H9 (cell line): Measurements from ENCODE around the gene ERBIN. TPM values are rescaled to one million over a fixed set of nuclear protein-coding genes. Genes with fewer than 3 reads are reported as not detected.
A peak's percentile ranks its signal among the peaks of the same experiment; 100 is the strongest.

ENCODE experiments used
- DNase-seq: peaks from one replicate; pipeline ENCODE4 v3.0.0-alpha.2; 2017
- H2AFZ ChIP-seq: one replicate; pipeline ENCODE4 v1.6.1; 2013; ENCODE audit warnings: mild to moderate bottlenecking, low read length, control low read depth, moderate library complexity
- H2AK5ac ChIP-seq: 2 replicates; pipeline ENCODE4 v1.6.1; 2013; ENCODE audit warnings: low read length, control low read depth, mixed read lengths; ENCODE audit not compliant: insufficient read length
- H2BK120ac ChIP-seq: one replicate; pipeline ENCODE4 v1.6.1; 2013; ENCODE audit warnings: low read depth, mild to moderate bottlenecking, low read length, control low read depth, inconsistent platforms; ENCODE audit not compliant: poor library complexity, severe bottlenecking
- H2BK12ac ChIP-seq: 2 replicates; pipeline ENCODE4 v1.6.1; 2013; ENCODE audit warnings: low read length, control low read depth, mixed read lengths, low read depth; ENCODE audit not compliant: insufficient read length
- H2BK15ac ChIP-seq: 2 replicates; pipeline ENCODE4 v1.6.1; 2013; ENCODE audit warnings: low read depth, low read length, control low read depth
- H2BK20ac ChIP-seq: one replicate; pipeline ENCODE4 v1.6.1; 2013; ENCODE audit warnings: low read depth, mild to moderate bottlenecking, low read length, control low read depth, inconsistent platforms; ENCODE audit not compliant: poor library complexity, severe bottlenecking
- H2BK5ac ChIP-seq: 2 replicates; pipeline ENCODE4 v1.6.1; 2013; ENCODE audit warnings: low read length, control low read depth, mixed read lengths; ENCODE audit not compliant: insufficient read length
- H3K14ac ChIP-seq: 2 replicates; pipeline ENCODE4 v1.6.1; 2013; ENCODE audit warnings: low read length, control low read depth; ENCODE audit not compliant: insufficient read depth
- H3K18ac ChIP-seq: 2 replicates; pipeline ENCODE4 v1.6.1; 2013; ENCODE audit warnings: low read depth, mild to moderate bottlenecking, mixed read lengths, low read length, control low read depth; ENCODE audit not compliant: insufficient read length
- H3K23ac ChIP-seq: 2 replicates; pipeline ENCODE4 v1.6.1; 2013; ENCODE audit warnings: low read length, control low read depth, mixed read lengths, low read depth; ENCODE audit not compliant: insufficient read length
- H3K23me2 ChIP-seq: 2 replicates; pipeline ENCODE4 v1.6.1; 2013; ENCODE audit warnings: low read depth, mild to moderate bottlenecking, mixed read lengths, low read length, control low read depth; ENCODE audit not compliant: insufficient read length, poor library complexity, severe bottlenecking
- H3K27ac ChIP-seq: 2 replicates; pipeline ENCODE4 v1.5.1; 2013; ENCODE audit warnings: low read length, control low read depth, mixed read lengths, low read depth; ENCODE audit not compliant: insufficient read length
- H3K27me3 ChIP-seq: 2 replicates; pipeline ENCODE4 v1.6.1; 2013; ENCODE audit warnings: low read length, control low read depth, inconsistent platforms; ENCODE audit not compliant: insufficient read depth
- H3K4ac ChIP-seq: 2 replicates; pipeline ENCODE4 v1.6.1; 2013; ENCODE audit warnings: low read depth, mild to moderate bottlenecking, control low read depth, inconsistent platforms, low read length, moderate library complexity
- H3K4me1 ChIP-seq: 2 replicates; pipeline ENCODE4 v1.6.1; 2013; ENCODE audit warnings: low read length, control low read depth, inconsistent platforms; ENCODE audit not compliant: insufficient read depth
- H3K4me2 ChIP-seq: 2 replicates; pipeline ENCODE4 v1.6.1; 2013; ENCODE audit warnings: low read length, control low read depth, mixed read lengths; ENCODE audit not compliant: insufficient read length, insufficient read depth
- H3K56ac ChIP-seq: 2 replicates; pipeline ENCODE4 v1.6.1; 2013; ENCODE audit warnings: low read depth, mild to moderate bottlenecking, mixed read lengths, low read length, control low read depth; ENCODE audit not compliant: insufficient read length
- H3K79me1 ChIP-seq: 2 replicates; pipeline ENCODE4 v1.6.1; 2013; ENCODE audit warnings: low read depth, mild to moderate bottlenecking, moderate library complexity, low read length, control low read depth, inconsistent platforms; ENCODE audit not compliant: insufficient read depth, poor library complexity, severe bottlenecking
- H3K79me2 ChIP-seq: 2 replicates; pipeline ENCODE4 v1.6.1; 2013; ENCODE audit warnings: low read length, control low read depth, inconsistent platforms; ENCODE audit not compliant: insufficient read depth
- H3K9ac ChIP-seq: 2 replicates; pipeline ENCODE4 v1.6.1; 2013; ENCODE audit warnings: low read length, control low read depth, mixed read lengths; ENCODE audit not compliant: insufficient read length; ENCODE audit errors: extremely low read depth
- H3K9me3 ChIP-seq: one replicate; pipeline ENCODE4 v1.6.1; 2013; ENCODE audit warnings: low read depth, low read length, inconsistent platforms; ENCODE audit not compliant: control insufficient read depth
- H3T11ph ChIP-seq: one replicate; pipeline ENCODE4 v1.6.1; 2013; ENCODE audit warnings: mild to moderate bottlenecking, low read length, control low read depth, inconsistent platforms
- H4K20me1 ChIP-seq: one replicate; pipeline ENCODE4 v1.6.1; 2013; ENCODE audit not compliant: control insufficient read depth, insufficient read length, insufficient read depth
- H4K5ac ChIP-seq: 2 replicates; pipeline ENCODE4 v1.6.1; 2013; ENCODE audit warnings: low read depth, mild to moderate bottlenecking, mixed read lengths, low read length, control low read depth; ENCODE audit not compliant: insufficient read length
- H4K8ac ChIP-seq: replicated peaks from 2 replicates; pipeline ENCODE4 v1.6.1; 2013; ENCODE audit warnings: low read length, control low read depth, mixed read lengths, low read depth; ENCODE audit not compliant: insufficient read length
- H4K91ac ChIP-seq: 2 replicates; pipeline ENCODE4 v1.6.1; 2013; ENCODE audit warnings: low read depth, mild to moderate bottlenecking, moderate library complexity, mixed read lengths, low read length, control low read depth; ENCODE audit not compliant: insufficient read length
- H3K27ac Mint-ChIP-seq, 3 experiments: 2 replicates in 2 of 3; 3 replicates in 1 of 3; pipeline ENCODE4 v1.8.0; 2020 to 2021; ENCODE audit warnings: mixed read lengths in 3 of 3, mild to moderate bottlenecking in 1 of 3, moderate library complexity in 1 of 3
- H3K27me3 Mint-ChIP-seq: 2 replicates; pipeline ENCODE4 v1.8.0; 2021; ENCODE audit warnings: low read depth, mild to moderate bottlenecking, moderate library complexity, mixed read lengths
- H3K36me3 Mint-ChIP-seq, 3 experiments: 2 replicates in 2 of 3; 3 replicates in 1 of 3; pipeline ENCODE4 v1.8.0; 2020 to 2021; ENCODE audit warnings: low read depth in 3 of 3, mixed read lengths in 3 of 3; ENCODE audit not compliant: insufficient read depth in 1 of 3
- H3K4me1 Mint-ChIP-seq, 2 experiments: 2 replicates each; pipeline ENCODE4 v1.8.0; 2020; ENCODE audit warnings: mixed read lengths in 2 of 2
- H3K4me3 Mint-ChIP-seq, 2 experiments: 2 replicates in 1 of 2; 3 replicates in 1 of 2; pipeline ENCODE4 v1.8.0; 2020 to 2021; ENCODE audit warnings: mild to moderate bottlenecking in 2 of 2, mixed read lengths in 2 of 2, moderate library complexity in 1 of 2
- H3K9me3 Mint-ChIP-seq, 2 experiments: 2 replicates in 1 of 2; 3 replicates in 1 of 2; pipeline ENCODE4 v1.8.0; 2020; ENCODE audit warnings: mild to moderate bottlenecking in 2 of 2, mixed read lengths in 2 of 2, moderate library complexity in 1 of 2
- WGBS: extraction: QIAGEN DNeasy Blood & Tissue Kit; methylation state at CpG from one replicate; pipeline ENCODE4 v1.1.7; 2013; ENCODE audit warnings: missing lambda C conversion rate, low lambda C conversion rate, mixed read lengths; ENCODE audit not compliant: insufficient read length; ENCODE audit errors: extremely low coverage; 5-methylcytosine and 5-hydroxymethylcytosine counted together
- long read RNA-seq: library from polyadenylated mRNA; unstranded; transcript quantifications from one replicate; pipeline ENCODE4 v2.0.0, GENCODE V29; 2020
- total RNA-seq: library from RNA; stranded (reverse); gene quantifications from 2 replicates; pipeline ENCODE4 v1.2.1, GENCODE V29; 2021
- TF ChIP-seq, protein P1 (sequence below): fragments of 200-600 bp; sonication (generic); conservative IDR thresholded peaks from 3 replicates; pipeline ENCODE4 v1.8.0; 2021; ENCODE audit warnings: antibody characterized with exemption, mild to moderate bottlenecking

ERBIN gene, protein sequence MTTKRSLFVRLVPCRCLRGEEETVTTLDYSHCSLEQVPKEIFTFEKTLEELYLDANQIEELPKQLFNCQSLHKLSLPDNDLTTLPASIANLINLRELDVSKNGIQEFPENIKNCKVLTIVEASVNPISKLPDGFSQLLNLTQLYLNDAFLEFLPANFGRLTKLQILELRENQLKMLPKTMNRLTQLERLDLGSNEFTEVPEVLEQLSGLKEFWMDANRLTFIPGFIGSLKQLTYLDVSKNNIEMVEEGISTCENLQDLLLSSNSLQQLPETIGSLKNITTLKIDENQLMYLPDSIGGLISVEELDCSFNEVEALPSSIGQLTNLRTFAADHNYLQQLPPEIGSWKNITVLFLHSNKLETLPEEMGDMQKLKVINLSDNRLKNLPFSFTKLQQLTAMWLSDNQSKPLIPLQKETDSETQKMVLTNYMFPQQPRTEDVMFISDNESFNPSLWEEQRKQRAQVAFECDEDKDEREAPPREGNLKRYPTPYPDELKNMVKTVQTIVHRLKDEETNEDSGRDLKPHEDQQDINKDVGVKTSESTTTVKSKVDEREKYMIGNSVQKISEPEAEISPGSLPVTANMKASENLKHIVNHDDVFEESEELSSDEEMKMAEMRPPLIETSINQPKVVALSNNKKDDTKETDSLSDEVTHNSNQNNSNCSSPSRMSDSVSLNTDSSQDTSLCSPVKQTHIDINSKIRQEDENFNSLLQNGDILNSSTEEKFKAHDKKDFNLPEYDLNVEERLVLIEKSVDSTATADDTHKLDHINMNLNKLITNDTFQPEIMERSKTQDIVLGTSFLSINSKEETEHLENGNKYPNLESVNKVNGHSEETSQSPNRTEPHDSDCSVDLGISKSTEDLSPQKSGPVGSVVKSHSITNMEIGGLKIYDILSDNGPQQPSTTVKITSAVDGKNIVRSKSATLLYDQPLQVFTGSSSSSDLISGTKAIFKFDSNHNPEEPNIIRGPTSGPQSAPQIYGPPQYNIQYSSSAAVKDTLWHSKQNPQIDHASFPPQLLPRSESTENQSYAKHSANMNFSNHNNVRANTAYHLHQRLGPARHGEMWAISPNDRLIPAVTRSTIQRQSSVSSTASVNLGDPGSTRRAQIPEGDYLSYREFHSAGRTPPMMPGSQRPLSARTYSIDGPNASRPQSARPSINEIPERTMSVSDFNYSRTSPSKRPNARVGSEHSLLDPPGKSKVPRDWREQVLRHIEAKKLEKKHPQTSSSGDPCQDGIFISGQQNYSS (N-terminal part only)
- total RNA-seq, result 38.9 and 42.9 TPM in 2 replicates
- long read RNA-seq, partial matches to known transcripts, result 12 of 18 reads
- long read RNA-seq, other reads (novel, unspliced or antisense), result 4 of 18 reads

DNA sequence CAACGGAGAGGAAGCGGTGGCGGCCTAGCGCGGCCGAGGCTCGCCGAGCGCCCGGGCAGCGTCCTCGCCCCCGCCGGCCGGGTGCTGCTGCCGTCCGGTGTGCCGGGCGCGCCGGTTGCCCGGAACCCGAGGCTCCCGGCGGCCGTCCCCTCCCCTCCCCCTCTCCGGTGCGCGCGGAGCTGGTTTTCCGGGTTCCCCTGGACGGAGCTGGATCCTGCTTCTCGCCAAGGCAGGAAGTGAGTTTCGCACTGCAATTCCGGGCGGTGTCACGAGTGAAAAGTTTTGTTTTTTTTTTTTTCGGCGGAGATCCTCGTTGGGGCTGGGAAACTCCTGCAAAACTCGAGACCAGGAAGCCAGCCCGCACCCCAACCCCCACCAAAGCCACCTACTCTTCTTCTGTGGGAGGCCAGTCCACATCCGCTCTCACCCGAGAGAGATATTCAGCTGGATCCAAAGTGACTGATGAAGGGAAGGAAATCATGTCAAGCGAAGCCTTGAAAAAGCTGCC, at the start of gene ERBIN:
ERBIN (plus strand) TSS at position 300 of the 508 bp plus-strand sequence. CDS start 66,144 bp downstream, outside the sequence.
- H2BK20ac ChIP-seq, result no peak within 1 kb of the TSS
- H3K27me3 Mint-ChIP-seq, result peaks cover 15% of the 10 kb centered on the region
- TF ChIP-seq, protein P1, sequence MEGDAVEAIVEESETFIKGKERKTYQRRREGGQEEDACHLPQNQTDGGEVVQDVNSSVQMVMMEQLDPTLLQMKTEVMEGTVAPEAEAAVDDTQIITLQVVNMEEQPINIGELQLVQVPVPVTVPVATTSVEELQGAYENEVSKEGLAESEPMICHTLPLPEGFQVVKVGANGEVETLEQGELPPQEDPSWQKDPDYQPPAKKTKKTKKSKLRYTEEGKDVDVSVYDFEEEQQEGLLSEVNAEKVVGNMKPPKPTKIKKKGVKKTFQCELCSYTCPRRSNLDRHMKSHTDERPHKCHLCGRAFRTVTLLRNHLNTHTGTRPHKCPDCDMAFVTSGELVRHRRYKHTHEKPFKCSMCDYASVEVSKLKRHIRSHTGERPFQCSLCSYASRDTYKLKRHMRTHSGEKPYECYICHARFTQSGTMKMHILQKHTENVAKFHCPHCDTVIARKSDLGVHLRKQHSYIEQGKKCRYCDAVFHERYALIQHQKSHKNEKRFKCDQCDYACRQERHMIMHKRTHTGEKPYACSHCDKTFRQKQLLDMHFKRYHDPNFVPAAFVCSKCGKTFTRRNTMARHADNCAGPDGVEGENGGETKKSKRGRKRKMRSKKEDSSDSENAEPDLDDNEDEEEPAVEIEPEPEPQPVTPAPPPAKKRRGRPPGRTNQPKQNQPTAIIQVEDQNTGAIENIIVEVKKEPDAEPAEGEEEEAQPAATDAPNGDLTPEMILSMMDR, result no peak
- H3K4ac ChIP-seq, result no peak within 1 kb of the TSS
- no peak within 1 kb of the TSS for H3K23ac ChIP-seq
- H4K8ac ChIP-seq, result no peak within 1 kb of the TSS
- peaks cover 2% of the 10 kb centered on the region; the same call in 1 of the 2 replicates for H3K4me1 ChIP-seq
- peak within 1 kb of the TSS; percentile 97 for H3K9ac ChIP-seq
- peak within 1 kb of the TSS; percentile 72 for H4K5ac ChIP-seq
- H4K20me1 ChIP-seq, result no peaks in the 10 kb centered on the region
- H3K36me3 Mint-ChIP-seq, result peaks cover 3 to 9% (median 4%) of the 10 kb centered on the region in 3 experiments; a peak in 5 of 7 replicates
- H2BK120ac ChIP-seq, result no peak within 1 kb of the TSS
- H3K14ac ChIP-seq, result peak within 1 kb of the TSS; percentile 92
- no peak within 1 kb of the TSS for H3K56ac ChIP-seq
- H3K9me3 Mint-ChIP-seq, result no peaks in the 10 kb centered on the region
- H3K9me3 ChIP-seq, result no peaks in the 10 kb centered on the region
- WGBS, result no CpG with 5 or more reads among the region's 45 CpGs
- peaks cover 15% of the 10 kb centered on the region; the same call in 1 of the 2 replicates for H3K79me2 ChIP-seq
- H3K4me1 Mint-ChIP-seq, result peaks cover 29 to 33% of the 10 kb centered on the region in 2 experiments
- peak within 1 kb of the TSS; percentile 92 for H3K4me2 ChIP-seq
- H2BK12ac ChIP-seq, result peak within 1 kb of the TSS; percentile 47
- peak within 1 kb of the TSS; percentile 90 for H3K18ac ChIP-seq
- H2AFZ ChIP-seq, result no peak within 1 kb of the TSS
- peak within 1 kb of the TSS; percentile 65 for H2BK5ac ChIP-seq
- H3K23me2 ChIP-seq, result peaks cover 9% of the 10 kb centered on the region
- H4K91ac ChIP-seq, result no peak within 1 kb of the TSS
- peaks cover 2% of the 10 kb centered on the region; the same call in 1 of the 2 replicates for H3K27me3 ChIP-seq
- peak within 1 kb of the TSS; percentile 96 to 98 (median 96) for H3K27ac Mint-ChIP-seq
- H2BK15ac ChIP-seq, result no peak within 1 kb of the TSS
- H3K27ac ChIP-seq, result peak within 1 kb of the TSS; percentile 76
- H3K79me1 ChIP-seq, result no peaks in the 10 kb centered on the region
- no peak within 1 kb of the TSS for H2AK5ac ChIP-seq
- DNase-seq, result peak; percentile 52
- H3K4me3 Mint-ChIP-seq, result peak within 1 kb of the TSS; percentile 85 to 92
- no peak within 1 kb of the TSS for H3T11ph ChIP-seq
